Tibial artery (tissue), 4 donors: ENCODE results near the gene NEDD4L.

Source experiments
- DNase-seq, 2 donors: peaks; one replicate each; pipeline ENCODE4 v3.0.0-alpha.2; 2019
- H3K27ac ChIP-seq, 2 donors: fragments of 200-600 bp; sonication (generic) in 1 of 2; 1 replicate in 1 of 2; 2 replicates in 1 of 2; pipeline ENCODE4 v1.5.1; 2018 to 2019; ENCODE audit warnings: mild to moderate bottlenecking in 1 of 2
- H3K27me3 ChIP-seq, 2 donors: fragments of 200-600 bp; sonication (generic) in 1 of 2; one replicate each; pipeline versions ENCODE4 v1.5.1 to v1.6.0; 2016 to 2019
- H3K36me3 ChIP-seq, 3 donors: fragments of 200-600 bp; sonication (generic) in 2 of 3; one replicate each; pipeline ENCODE4 v1.5.1; 2016 to 2019; ENCODE audit warnings: mild to moderate bottlenecking in 2 of 3
- H3K4me1 ChIP-seq, 4 donors: fragments of 200-600 bp; sonication (generic) in 2 of 4; 1 replicate in 3 of 4; 2 replicates in 1 of 4; pipeline ENCODE4 v1.5.1; 2016 to 2019
- H3K4me3 ChIP-seq, 2 donors: fragments of 200-600 bp; sonication (generic) in 1 of 2; 1 replicate in 1 of 2; 2 replicates in 1 of 2; pipeline ENCODE4 v1.5.1; 2018 to 2019; ENCODE audit warnings: mild to moderate bottlenecking in 2 of 2
- H3K9me3 ChIP-seq, 3 donors: fragments of 200-600 bp; sonication (generic) in 1 of 3; one replicate each; pipeline ENCODE4 v1.5.1; 2016 to 2019
- intact Hi-C: fragments of 100-400 bp; cut with DNase I; formaldehyde crosslinking; loops from one replicate; pipeline ENCODE4 v1.15.0; 2023; ENCODE audit warnings: low total_unique reads
- TF ChIP-seq, protein P1 (sequence below), 2 experiments: fragments of 200-600 bp in 1 of 2; fragments of 450-650 bp in 1 of 2; IDR thresholded peaks; one replicate each; pipeline ENCODE4 v1.5.1; 2017 to 2019; ENCODE audit warnings: antibody characterized with exemption in 2 of 2, mild to moderate bottlenecking in 1 of 2, moderate library complexity in 1 of 2

Gene NEDD4L

DNA sequence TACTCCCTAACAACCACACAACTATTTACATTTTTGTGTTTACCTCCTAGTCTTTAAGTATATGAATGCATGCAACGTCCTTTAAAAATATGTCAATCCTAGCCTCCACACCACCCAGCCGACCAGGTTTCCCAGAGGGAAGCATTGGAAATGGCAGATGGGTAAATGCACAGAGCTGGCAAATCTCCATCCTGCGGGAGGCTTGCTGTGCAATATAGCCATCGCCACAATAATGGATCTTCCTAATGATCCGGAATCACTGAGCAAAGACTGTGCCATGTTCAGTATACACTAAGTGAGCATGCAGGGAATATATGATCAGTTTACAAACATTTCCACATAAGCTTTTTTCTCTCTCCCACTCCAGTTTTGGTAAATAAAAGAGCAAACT is 131.8 kb downstream of the NEDD4L start:
- H3K27ac ChIP-seq: no peak overlapping the region
- H3K27me3 ChIP-seq: peaks cover 0 to 7% of the 10 kb centered on the region in 2 donors
- no peak for DNase-seq
- H3K4me1 ChIP-seq: no peaks in the 10 kb centered on the region
- intact Hi-C loops: no loop called here
- H3K36me3 ChIP-seq: no peaks in the 10 kb centered on the region
- TF ChIP-seq, protein P1, sequence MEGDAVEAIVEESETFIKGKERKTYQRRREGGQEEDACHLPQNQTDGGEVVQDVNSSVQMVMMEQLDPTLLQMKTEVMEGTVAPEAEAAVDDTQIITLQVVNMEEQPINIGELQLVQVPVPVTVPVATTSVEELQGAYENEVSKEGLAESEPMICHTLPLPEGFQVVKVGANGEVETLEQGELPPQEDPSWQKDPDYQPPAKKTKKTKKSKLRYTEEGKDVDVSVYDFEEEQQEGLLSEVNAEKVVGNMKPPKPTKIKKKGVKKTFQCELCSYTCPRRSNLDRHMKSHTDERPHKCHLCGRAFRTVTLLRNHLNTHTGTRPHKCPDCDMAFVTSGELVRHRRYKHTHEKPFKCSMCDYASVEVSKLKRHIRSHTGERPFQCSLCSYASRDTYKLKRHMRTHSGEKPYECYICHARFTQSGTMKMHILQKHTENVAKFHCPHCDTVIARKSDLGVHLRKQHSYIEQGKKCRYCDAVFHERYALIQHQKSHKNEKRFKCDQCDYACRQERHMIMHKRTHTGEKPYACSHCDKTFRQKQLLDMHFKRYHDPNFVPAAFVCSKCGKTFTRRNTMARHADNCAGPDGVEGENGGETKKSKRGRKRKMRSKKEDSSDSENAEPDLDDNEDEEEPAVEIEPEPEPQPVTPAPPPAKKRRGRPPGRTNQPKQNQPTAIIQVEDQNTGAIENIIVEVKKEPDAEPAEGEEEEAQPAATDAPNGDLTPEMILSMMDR (IDR thresholded peaks at IDR 0.05): no peak
- no peak overlapping the region for H3K4me3 ChIP-seq
- H3K9me3 ChIP-seq: no peaks in the 10 kb centered on the region

DNA sequence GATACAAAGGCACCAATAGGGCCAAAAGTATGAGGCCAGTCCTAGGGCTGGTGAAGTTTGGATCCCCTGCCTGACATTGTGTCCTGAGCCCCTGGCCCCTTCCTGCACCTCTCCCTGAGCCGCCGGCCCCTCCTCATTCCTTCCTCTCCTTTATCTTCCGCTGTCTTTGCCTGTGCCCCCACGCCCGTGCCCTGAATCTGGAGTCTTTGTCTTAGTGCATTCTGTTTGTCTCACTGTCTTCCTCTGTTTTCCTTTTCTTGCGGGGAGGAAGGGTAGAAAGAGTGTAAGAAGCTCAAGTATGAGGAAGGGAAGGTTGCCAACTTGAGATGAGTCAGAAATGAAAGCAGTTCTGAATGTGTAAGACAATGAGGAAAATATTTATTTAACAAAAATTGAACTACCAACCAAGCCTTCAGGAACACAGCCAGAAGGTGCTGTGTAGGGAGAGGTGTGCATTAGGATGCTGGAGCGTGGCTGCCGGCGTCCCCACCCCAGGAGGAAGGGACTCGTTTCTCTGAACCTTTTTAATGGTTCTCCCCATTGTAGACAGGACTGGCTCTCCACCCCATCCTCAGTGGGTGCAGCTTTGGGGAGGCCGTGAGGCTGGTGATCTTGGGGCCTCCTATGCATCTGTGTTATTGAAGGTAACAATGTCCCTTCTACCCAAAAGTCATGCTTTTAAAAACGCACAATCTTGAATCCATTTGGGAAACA is 133.1 kb downstream of the NEDD4L start:
- Histone ChIP-seq H3K4me1 (no peaks in the 10 kb centered on the region), H3K9me3 (no peaks in the 10 kb centered on the region), H3K36me3 (no peaks in the 10 kb centered on the region), H3K27ac (no peak overlapping the region), H3K27me3 (peaks cover 0 to 7% of the 10 kb centered on the region in 2 donors), H3K4me3 (no peak overlapping the region)
- TF ChIP-seq, protein P1 (IDR thresholded peaks at IDR 0.05): no peak
- DNase-seq: no peak
- intact Hi-C loops: no loop called here

DNA sequence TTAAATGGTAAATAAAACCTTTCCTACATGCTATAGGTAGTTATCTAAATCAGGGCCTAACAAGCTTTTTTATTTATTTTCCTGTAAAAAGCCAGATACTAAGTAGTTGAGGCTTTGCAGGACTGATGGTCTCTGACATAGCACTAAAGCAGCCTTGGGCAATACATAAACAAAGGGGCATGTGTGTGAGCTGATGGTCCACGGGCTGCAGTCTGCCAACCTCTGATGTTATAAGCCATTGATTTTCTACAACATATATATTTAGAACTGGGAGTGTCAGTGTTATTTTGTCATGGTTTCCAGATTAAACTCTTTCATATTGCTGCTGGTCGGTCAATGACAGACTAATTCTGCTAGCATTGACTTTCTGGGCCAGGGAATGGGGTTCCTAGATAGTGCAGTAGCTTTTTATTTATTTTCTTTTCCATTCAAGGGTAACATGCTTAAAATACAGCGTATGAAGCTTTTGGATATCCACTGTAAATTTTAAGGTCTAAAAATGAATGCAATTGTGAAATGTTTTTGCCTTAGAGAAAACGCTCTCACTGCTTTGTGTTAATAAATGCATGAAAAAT is 134.0 kb downstream of the NEDD4L start:
- Histone ChIP-seq H3K4me1 (no peaks in the 10 kb centered on the region), H3K27me3 (peaks cover 0 to 7% of the 10 kb centered on the region in 2 donors), H3K36me3 (no peaks in the 10 kb centered on the region), H3K27ac (no peak overlapping the region), H3K4me3 (no peak overlapping the region), H3K9me3 (no peaks in the 10 kb centered on the region)
- DNase-seq: no peak
- TF ChIP-seq, protein P1 (IDR thresholded peaks at IDR 0.05): no peak
- intact Hi-C loops: no loop called here

DNA sequence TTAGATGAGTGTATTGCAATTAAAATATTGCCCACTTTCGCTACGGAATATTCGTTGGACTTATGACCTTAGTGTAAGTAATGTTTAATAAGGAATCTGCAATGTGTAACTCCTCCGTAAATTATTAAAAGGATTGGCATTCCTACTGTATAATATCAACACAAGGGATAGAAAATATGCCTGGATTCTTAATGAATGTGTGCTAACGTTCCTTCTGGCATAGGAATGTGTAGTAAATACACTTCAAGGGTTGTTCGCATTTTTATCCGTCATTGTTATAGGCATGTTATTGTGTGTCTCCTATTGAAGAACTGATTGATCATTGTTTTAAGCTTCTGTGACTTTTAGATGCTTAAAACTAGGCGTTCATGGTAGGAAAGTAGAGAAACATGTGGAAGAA is 134.5 kb downstream of the NEDD4L start:
- Histone ChIP-seq H3K27ac (no peak overlapping the region), H3K4me1 (no peaks in the 10 kb centered on the region), H3K27me3 (peaks cover 0 to 7% of the 10 kb centered on the region in 2 donors), H3K4me3 (no peak overlapping the region), H3K36me3 (no peaks in the 10 kb centered on the region), H3K9me3 (no peaks in the 10 kb centered on the region)
- DNase-seq: no peak
- intact Hi-C loops: no loop called here
- TF ChIP-seq, protein P1 (IDR thresholded peaks at IDR 0.05): no peak

DNA sequence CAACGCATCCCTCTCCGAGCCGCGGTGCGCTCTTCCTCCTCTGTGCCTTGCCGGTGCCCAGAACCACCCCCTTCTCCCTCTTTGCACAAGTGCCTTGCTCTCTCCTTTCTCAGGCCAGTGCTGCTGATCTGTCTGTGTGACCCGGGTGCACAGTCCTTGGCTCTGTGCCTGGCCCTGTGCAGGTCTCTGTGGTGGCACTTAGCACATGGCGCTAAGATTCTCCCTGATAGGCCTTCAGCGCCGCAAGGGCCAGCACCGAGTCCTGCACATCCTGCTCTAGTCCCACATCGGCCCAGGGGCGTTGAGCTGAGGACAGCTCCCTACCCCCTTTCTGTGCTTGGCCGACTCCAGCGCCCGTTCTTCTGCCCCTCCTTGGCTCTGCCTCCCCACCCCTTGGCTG is 136.1 kb downstream of the NEDD4L start:
- TF ChIP-seq, protein P1 (IDR thresholded peaks at IDR 0.05): no peak
- Histone ChIP-seq H3K4me1 (no peaks in the 10 kb centered on the region), H3K9me3 (no peaks in the 10 kb centered on the region), H3K27me3 (peaks cover 0 to 7% of the 10 kb centered on the region in 2 donors), H3K4me3 (no peak overlapping the region), H3K36me3 (no peaks in the 10 kb centered on the region), H3K27ac (no peak overlapping the region)
- no peak for DNase-seq
- intact Hi-C loops: no loop called here
